ENCODE measurements around the gene MLC1. TPM values are rescaled to one million over a fixed set of nuclear protein-coding genes. Genes with fewer than 3 reads are reported as not detected.
A peak's percentile ranks its signal among the peaks of the same experiment; 100 is the strongest.

MLC1 gene
- total RNA-seq, 4 donors from 2014 or later, result under 0.01 to 0.70 TPM; not detected in 2

DNA sequence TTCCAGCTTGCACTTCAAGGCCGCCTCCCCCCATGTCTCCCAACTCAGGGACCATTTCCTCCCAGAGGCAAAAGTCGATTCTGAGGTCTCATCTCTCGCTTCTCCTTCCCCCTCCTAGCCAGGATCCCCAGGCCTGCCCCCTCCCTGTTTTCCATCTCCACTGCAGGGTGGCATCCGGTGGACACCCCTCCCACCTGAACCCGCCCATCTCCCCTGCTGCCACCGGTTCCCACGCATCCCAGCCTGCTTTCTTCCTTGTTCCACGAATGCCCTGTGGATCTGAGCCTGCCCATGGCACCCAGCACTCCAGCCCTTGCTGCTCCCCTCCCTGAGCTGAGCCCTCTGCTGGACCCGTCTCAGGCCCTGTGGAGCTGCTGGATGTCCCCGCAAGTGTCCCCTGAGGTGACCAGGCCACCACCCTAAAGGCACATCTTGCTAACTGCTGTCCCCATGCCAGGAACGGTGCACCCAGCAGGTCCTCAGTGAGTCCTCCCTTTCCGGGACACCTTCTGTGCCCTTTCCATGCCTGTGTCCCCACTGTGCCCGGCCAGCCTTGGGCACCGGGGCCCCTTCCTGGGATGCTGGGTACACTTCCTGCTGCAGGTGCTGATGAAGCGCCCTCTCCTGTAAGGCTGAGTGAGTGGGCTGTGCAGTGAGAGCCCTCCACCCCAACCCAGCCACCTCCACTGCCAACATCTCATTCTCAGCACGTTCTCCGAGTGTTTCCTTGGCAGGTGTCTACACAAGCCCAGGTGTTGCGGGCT lies 73.6 kb downstream of the MLC1 start:
- WGBS, 2 donors, result 29 to 47% methylated on average over 13 to 14 of the region's 18 CpGs
- Histone ChIP-seq H3K4me3 (no peak overlapping the region), H3K27me3 (peaks cover 23 to 88% (median 41%) of the 10 kb centered on the region in 4 donors), H3K36me3 (no peaks in the 10 kb centered on the region), H3K9me3 (no peaks in the 10 kb centered on the region), H3K4me1 (peaks cover 12 to 32% (median 19%) of the 10 kb centered on the region in 3 donors), H3K27ac (no peak overlapping the region)
- DNase-seq, result no peak
- TF ChIP-seq, protein P1, sequence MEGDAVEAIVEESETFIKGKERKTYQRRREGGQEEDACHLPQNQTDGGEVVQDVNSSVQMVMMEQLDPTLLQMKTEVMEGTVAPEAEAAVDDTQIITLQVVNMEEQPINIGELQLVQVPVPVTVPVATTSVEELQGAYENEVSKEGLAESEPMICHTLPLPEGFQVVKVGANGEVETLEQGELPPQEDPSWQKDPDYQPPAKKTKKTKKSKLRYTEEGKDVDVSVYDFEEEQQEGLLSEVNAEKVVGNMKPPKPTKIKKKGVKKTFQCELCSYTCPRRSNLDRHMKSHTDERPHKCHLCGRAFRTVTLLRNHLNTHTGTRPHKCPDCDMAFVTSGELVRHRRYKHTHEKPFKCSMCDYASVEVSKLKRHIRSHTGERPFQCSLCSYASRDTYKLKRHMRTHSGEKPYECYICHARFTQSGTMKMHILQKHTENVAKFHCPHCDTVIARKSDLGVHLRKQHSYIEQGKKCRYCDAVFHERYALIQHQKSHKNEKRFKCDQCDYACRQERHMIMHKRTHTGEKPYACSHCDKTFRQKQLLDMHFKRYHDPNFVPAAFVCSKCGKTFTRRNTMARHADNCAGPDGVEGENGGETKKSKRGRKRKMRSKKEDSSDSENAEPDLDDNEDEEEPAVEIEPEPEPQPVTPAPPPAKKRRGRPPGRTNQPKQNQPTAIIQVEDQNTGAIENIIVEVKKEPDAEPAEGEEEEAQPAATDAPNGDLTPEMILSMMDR (IDR thresholded peaks at IDR 0.05), result no peak
- no peak for TF ChIP-seq POLR2A (IDR thresholded peaks at IDR 0.05)
- intact Hi-C loops (cut with DNase I), result no loop called here

DNA sequence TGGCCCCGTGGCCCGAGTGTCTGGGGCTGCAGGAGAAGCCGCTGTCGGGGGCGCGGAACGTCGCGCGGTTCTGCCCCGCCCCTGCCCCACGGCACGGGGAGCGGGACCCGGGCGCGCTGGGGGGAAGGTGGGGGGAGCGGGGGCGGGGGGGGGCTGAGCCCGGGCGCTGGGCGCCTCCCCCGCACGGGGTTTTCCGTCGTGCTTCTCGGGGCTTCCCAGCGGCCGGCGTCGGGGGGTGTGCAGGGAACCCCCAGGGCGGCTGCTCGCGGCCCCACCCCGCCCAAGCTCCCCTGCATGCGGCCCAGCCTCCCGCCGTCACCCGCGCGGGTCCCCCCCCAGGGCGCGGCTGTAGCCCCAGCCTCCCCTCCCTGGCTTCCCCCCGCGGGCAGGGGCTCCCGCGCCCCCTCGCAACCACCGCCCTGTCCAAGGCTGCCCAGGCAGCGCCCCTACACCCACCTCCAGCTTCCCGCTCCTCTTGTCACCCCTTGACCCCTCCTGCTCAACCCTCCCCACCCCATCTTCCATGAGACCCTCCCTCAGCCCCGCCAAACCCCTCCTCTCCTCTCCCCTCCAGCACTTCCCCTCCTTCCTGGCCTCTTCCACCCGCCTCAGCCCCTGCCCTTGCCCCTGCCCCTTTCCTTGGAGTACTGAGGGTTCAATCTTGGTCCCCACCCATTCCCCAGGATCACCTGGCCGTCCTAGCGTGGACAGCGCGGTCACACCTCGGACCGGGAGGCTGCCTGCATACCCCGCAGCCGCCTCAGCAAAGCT lies 74.4 kb downstream of the MLC1 start:
- Histone ChIP-seq H3K4me3 (peak overlapping the region in 2 of 4 donors; percentile 19 to 50), H3K9me3 (no peaks in the 10 kb centered on the region), H3K4me1 (peaks cover 11 to 32% (median 19%) of the 10 kb centered on the region in 3 donors), H3K27ac (no peak overlapping the region), H3K36me3 (no peaks in the 10 kb centered on the region), H3K27me3 (peaks cover 22 to 80% (median 38%) of the 10 kb centered on the region in 4 donors)
- TF ChIP-seq, protein P1 (IDR thresholded peaks at IDR 0.05), result no peak
- intact Hi-C loops (cut with DNase I), result no loop called here
- DNase-seq, result no peak
- 3 to 4% methylated on average over 11 to 12 of the region's 61 CpGs for WGBS, 2 donors

DNA sequence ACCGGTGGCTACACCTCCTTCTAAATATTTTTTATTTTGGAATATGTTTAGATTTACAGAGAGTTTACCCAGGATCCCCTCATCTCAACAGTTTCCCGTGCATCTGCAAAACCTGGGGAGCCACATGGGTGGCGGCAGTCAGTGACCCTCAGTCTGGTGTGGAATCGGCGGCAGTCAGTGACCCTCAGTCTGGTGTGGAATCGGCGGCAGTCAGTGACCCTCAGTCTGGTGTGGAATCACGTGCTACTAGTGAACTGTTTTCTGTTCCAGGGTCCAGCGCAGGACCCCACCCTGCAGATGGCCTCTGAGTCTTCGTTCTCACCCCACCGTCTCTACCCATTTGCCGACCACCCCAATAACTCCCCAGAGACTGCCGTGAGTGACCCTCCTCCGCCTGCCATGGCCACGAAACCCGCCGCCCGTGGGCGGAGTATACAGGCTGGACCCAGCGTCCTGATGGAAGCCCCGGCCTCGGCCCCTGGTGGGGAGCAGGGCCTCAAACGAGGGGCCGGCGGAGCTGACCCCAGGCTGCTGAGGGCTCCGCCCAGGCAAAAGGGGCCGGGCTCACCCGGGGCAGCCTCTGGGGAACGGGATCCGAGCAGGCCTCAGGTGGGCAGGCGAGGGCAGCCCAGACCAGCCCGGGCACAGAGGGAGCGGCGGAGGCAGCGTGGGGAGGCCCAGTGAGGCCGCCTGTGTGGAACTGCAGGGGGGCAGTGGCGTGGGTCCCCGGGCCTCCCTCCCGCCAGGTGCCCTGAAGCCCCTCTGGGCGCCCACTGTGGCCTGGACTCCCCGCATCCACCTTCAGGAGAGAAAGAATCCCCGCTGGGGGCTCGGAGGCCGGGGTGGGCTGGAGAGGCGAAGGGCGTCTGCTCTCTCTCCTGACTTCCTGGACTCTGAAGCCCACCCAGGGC lies 75.2 kb downstream of the MLC1 start:
- peak overlapping the region in 2 of 4 donors; percentile 19 to 50 for H3K4me3 ChIP-seq

More for the DNA sequence above, 75.2 kb downstream of the MLC1 start:
- no peak overlapping the region for H3K27ac ChIP-seq
- no peaks in the 10 kb centered on the region for H3K36me3 ChIP-seq
- H3K27me3 ChIP-seq, result peaks cover 19 to 72% (median 37%) of the 10 kb centered on the region in 4 donors
- DNase-seq, result no peak
- 63 to 79% methylated on average over 4 to 11 of the region's 46 CpGs for WGBS, 2 donors
- H3K4me1 ChIP-seq, result peaks cover 11 to 24% (median 18%) of the 10 kb centered on the region in 3 donors
- intact Hi-C loops (cut with DNase I), result no loop called here
- no peak for TF ChIP-seq POLR2A (IDR thresholded peaks at IDR 0.05)
- TF ChIP-seq, protein P1 (IDR thresholded peaks at IDR 0.05), result no peak
- H3K9me3 ChIP-seq, result no peaks in the 10 kb centered on the region

Other genes starting within 250 kb of the MLC1 start
- gene ZBED4, start 231.6 kb downstream of the MLC1 start, total RNA-seq, result 10 to 100 TPM in 3 of 4 donors, 1 to 10 TPM in 1; 9.6 to 14.1 (median 13.7) TPM
- 10 to 100 TPM; 12.8 to 16.6 (median 13.0) TPM for gene ALG12, start 167.0 kb downstream of the MLC1 start, total RNA-seq
- 10 to 100 TPM; 22.7 to 45.7 (median 35.5) TPM for gene CRELD2, start 166.8 kb downstream of the MLC1 start, total RNA-seq
- gene PIM3, start 124.7 kb downstream of the MLC1 start, total RNA-seq, result 10 to 100 TPM; 43.8 to 75.7 (median 52.1) TPM
- not detected for gene IL17REL, start 72.7 kb downstream of the MLC1 start, total RNA-seq
- gene TTLL8, start 27.1 kb downstream of the MLC1 start, total RNA-seq, result not detected
- under 1 TPM in 3 of 4 donors, not detected in 1; 0.06 to 0.57 (median 0.13) TPM for gene MOV10L1, start 4.6 kb upstream of the MLC1 start, total RNA-seq
- gene PANX2, start 85.3 kb upstream of the MLC1 start, total RNA-seq, result 1 to 10 TPM; 1.6 to 4.5 (median 3.4) TPM
- gene TRABD, start 100.5 kb upstream of the MLC1 start, total RNA-seq, result 10 to 100 TPM; 39.3 to 55.1 (median 45.8) TPM
- 10 to 100 TPM; 23.9 to 36.3 (median 27.0) TPM for gene SELENOO, start 115.6 kb upstream of the MLC1 start, total RNA-seq
- 10 to 100 TPM; 20.3 to 44.3 (median 32.2) TPM for gene TUBGCP6, start 159.6 kb upstream of the MLC1 start, total RNA-seq
- 10 to 100 TPM; 18.2 to 46.3 (median 35.6) TPM for gene HDAC10, start 165.8 kb upstream of the MLC1 start, total RNA-seq
- gene MAPK12, start 176.3 kb upstream of the MLC1 start, total RNA-seq, result 1 to 10 TPM in 3 of 4 donors, under 1 TPM in 1; 0.19 to 6.9 (median 2.3) TPM
- gene MAPK11, start 185.0 kb upstream of the MLC1 start, total RNA-seq, result 1 to 10 TPM; 2.4 to 5.7 (median 3.5) TPM
- gene PLXNB2, start 222.2 kb upstream of the MLC1 start, total RNA-seq, result 100 to 1,000 TPM in 3 of 4 donors, 10 to 100 TPM in 1; 80.9 to 231 (median 129) TPM
- gene DENND6B, start 241.6 kb upstream of the MLC1 start, total RNA-seq, result 1 to 10 TPM in 3 of 4 donors, under 1 TPM in 1; 0.88 to 3.6 (median 2.9) TPM

Measured in esophagus squamous epithelium (tissue), 5 donors.